GM12801 (cell line): ENCODE data around the gene ATP4A.

Source experiments
- CTCF ChIP-seq: IDR thresholded peaks from one replicate; pipeline ENCODE4 v1.5.1; 2011; ENCODE audit warnings: control low read depth; ENCODE audit not compliant: insufficient read length; ENCODE audit errors: extremely low read depth

ATP4A gene

GRCh38 chr19:35562336-35562735, 1.1 kb downstream of the ATP4A start:
- TF ChIP-seq CTCF, result no peak

- no peak for TF ChIP-seq CTCF
These were observed 2.0 kb downstream of the ATP4A start for GRCh38 chr19:35561436-35561835.

DNA sequence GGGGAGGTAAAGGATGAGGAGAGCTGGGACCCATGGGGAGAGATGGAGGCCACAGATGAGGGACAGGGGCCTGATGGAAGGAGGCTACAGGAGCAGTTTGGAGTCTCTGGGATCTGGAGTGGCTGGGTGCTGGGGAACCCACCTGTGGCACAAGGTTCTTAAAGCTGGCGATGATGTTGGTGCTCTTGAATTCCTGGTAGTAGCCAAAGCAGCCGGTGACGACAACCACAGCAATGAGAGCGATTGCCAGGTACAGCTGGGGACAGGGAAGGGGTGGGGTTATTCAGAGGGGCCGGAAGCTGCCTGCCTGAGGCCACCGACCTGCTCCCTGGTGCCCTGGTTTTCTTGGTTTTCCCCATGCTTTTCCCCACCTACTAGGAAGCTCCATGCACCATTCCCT, 2.8 kb downstream of the ATP4A start:
- TF ChIP-seq CTCF, result no peak

DNA sequence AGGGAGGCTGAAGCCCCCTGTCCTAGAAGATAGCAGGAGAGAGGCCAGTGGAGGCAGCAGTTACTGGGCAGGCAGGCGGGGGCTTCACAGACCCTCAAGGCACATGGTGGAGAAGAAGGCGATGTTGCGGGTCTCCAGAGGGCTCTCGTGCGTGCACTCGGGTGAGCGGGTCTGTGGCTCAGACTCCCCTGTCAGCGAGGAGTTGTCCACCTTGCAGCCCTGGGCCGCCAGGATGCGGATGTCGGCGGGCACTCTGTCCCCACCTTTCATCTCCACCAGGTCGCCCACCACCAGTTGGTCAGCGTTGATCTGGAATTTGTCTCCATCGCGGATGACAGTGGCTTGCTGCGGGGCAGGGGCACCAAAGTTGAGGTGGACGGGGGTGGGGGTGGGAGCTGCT, 3.2 kb downstream of the ATP4A start:
- TF ChIP-seq CTCF, result no peak

GRCh38 chr19:35559781-35560180, 3.7 kb downstream of the ATP4A start:
- TF ChIP-seq CTCF, result no peak

DNA sequence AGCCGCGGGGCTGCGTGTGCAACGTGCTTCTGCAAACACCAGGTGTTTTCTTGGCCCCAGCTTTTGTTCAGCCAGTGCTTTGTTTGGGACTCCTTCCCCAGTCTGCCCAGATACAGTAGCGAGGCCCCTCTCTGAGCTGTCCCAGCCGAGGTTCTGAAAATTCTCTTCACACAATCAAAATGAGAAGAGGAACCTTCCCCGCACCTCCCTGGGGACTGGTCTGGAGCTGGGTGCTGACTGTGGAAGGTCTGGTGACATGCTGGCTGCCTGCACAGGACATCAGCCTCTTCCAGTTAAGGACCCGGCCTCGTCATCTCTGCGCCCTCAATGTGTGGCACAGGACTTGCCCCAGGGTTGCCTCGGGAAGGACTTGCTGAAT, 4.2 kb downstream of the ATP4A start:
- no peak for TF ChIP-seq CTCF

DNA sequence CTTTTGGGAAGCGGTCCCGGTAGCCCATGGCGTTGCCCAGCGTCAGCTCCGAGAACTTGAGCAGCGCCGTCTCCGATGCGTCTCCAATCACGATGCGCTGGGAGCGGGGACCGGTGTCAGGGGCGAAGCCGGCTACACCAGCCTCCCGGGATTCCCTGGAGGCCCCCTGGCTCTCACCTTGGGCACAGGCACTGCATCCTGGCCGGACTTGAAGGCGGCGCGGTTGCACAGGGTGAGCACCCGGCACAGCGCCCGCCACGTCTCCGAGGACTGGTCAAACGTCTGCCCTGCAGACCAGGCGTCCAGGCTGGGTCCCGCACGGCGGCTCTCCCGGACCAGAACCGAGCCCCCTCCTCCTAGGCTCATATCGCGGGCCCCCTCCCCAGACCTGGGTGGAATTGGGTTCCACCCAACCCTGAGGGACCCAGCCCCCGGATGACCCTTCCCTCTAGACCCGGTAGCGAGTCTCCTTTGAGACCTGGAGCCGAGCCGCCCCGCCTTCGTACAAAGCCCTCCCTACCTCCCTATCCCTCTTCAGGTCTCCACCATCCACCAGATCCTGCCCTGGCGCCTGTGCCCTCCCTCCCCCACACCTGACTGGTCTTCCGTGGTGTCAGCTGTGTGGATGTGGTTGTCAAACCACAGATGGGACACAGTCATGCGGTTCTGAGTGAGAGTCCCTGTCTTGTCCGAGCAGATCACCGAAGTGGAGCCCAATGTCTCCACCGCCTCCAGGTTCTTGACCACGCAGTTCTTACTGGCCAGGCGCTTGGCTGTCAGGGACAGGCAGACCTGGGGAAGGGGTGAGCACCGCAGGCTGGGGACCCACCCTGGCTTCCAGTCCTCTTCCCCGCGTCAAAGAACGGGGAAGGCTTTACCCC, 4.8 kb downstream of the ATP4A start:
- TF ChIP-seq CTCF, result no peak
